ACHN (cell line): ENCODE measurements around the gene SAE1.

Experiments
- DNase-seq: peaks from one replicate; pipeline ENCODE4 v3.0.0-alpha.2; 2015
- in situ Hi-C: cut with HindIII; loops from 2 replicates; pipeline ENCODE4 v1.10.0; 2017; ENCODE audit warnings: low sequenced_read_pairs, low pct_ligation_motif_present, low pct_unique_long_range_greater_than_20kb

SAE1 gene

GRCh38 chr19:47187797-47188196 is 57.2 kb downstream of the SAE1 start:
- in situ Hi-C loops: no loop called here

GRCh38 chr19:47188507-47189033 is 57.9 kb downstream of the SAE1 start:
- DNase-seq: no peak
- in situ Hi-C loops: no loop called here

More at GRCh38 chr19:47187797-47188196, 57.2 kb downstream of the SAE1 start:
- DNase-seq: no peak

- peak; percentile 58 for DNase-seq
Measured at GRCh38 chr19:47190167-47190727, 59.6 kb downstream of the SAE1 start.

GRCh38 chr19:47195434-47195833 is 64.8 kb downstream of the SAE1 start:
- in situ Hi-C loops: no loop called here
- DNase-seq: no peak

More at GRCh38 chr19:47190167-47190727, 59.6 kb downstream of the SAE1 start:
- in situ Hi-C loops: no loop called here

- in situ Hi-C loops: no loop called here
- DNase-seq: no peak
Measured at GRCh38 chr19:47197141-47197540, 66.5 kb downstream of the SAE1 start.

- DNase-seq: no peak
- in situ Hi-C loops: no loop called here
Measured at GRCh38 chr19:47200530-47200929, 69.9 kb downstream of the SAE1 start.

- in situ Hi-C loops: no loop called here
- no peak for DNase-seq
Measured at GRCh38 chr19:47203254-47203653, 72.6 kb downstream of the SAE1 start.

- in situ Hi-C loops: no loop called here
- no peak for DNase-seq
Measured at GRCh38 chr19:47209319-47210179, 78.9 kb downstream of the SAE1 start.

GRCh38 chr19:47210180-47210490 is 79.5 kb downstream of the SAE1 start:
- in situ Hi-C loops: no loop called here
- no peak for DNase-seq

- in situ Hi-C loops: no loop called here
- peak; percentile 75 for DNase-seq
Measured at GRCh38 chr19:47210689-47211316, 80.2 kb downstream of the SAE1 start.

GRCh38 chr19:47215581-47215980 is 84.9 kb downstream of the SAE1 start:
- in situ Hi-C loops: no loop called here
- no peak for DNase-seq

GRCh38 chr19:47221080-47221841 is 90.6 kb downstream of the SAE1 start:
- DNase-seq: no peak
- in situ Hi-C loops: no loop called here

GRCh38 chr19:47221890-47222289 is 91.3 kb downstream of the SAE1 start:
- in situ Hi-C loops: no loop called here
- no peak for DNase-seq

GRCh38 chr19:47225746-47226425 is 95.3 kb downstream of the SAE1 start:
- in situ Hi-C loops: no loop called here
- peak; percentile 84 for DNase-seq

- DNase-seq: peak; percentile 83
Measured at GRCh38 chr19:47226426-47227351, 96.1 kb downstream of the SAE1 start.

GRCh38 chr19:47227352-47228167 is 96.9 kb downstream of the SAE1 start:
- peak; percentile 91 for DNase-seq

More at GRCh38 chr19:47226426-47227351, 96.1 kb downstream of the SAE1 start:
- in situ Hi-C loops: no loop called here

More at GRCh38 chr19:47227352-47228167, 96.9 kb downstream of the SAE1 start:
- in situ Hi-C loops: no loop called here
